T-helper 1 cell (primary cell): ENCODE data around the gene LIPK.
"Not testable (repeated sequence)": the region's sequence is repeated elsewhere in the genome, so short reads cannot be mapped to it uniquely, and the experiment has no call there.

Source experiments
- DNase-seq, 5 donors: peaks; one replicate each; pipeline ENCODE4 v3.0.0-alpha.2; 2012 to 2020
- total RNA-seq, 4 donors: gene quantifications; one replicate each; lab custom pipeline; 2026; lab: John Stamatoyannopoulos, UW

The LIPK gene, protein sequence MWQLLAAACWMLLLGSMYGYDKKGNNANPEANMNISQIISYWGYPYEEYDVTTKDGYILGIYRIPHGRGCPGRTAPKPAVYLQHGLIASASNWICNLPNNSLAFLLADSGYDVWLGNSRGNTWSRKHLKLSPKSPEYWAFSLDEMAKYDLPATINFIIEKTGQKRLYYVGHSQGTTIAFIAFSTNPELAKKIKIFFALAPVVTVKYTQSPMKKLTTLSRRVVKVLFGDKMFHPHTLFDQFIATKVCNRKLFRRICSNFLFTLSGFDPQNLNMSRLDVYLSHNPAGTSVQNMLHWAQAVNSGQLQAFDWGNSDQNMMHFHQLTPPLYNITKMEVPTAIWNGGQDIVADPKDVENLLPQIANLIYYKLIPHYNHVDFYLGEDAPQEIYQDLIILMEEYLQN
- total RNA-seq, result 0 reads per million in 4 donors

DNA sequence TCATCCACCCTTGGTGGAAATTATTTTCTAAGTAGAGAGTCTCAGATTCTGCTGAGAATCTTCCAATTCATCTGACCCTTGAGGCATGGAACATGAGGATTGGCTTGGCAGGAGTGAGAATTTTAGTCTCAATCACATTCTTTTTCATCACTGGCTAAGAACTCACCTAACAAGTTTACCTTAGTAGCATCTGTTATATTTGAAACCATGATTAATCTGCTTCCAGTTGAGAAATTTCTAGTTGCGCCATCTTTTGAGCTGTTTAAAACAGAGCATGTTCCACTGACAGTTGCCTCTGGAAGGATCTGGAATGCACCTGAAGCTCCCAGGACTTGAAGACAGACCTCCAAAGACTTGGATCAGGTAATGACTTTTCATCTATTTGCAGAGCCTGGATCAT lies at the start of gene LIPK:
LIPK (plus strand) TSS at position 292 of the 400 bp plus-strand sequence. CDS start 18,295 bp downstream, outside the sequence.
- DNase-seq, result no peak

DNA sequence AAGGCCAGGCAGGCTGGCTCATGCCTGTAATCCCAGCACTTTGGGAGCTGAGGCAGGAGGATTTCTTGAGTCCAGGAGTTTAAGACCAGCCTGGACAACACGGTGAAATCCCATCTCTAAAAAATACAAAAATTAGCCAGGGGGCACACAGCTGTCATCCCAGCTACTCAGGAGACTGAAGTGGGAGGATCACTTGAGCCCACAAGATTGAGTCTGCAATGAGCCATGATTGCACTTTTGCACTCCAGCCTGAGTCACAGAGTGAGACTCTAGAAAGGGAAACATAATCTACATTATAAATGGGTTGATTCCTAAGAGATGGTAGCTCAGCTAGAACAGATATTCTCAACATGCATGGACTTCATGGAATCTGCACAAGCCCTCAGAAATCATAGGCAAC lies 48.1 kb upstream of the LIPK start:
- DNase-seq, result no peak

DNA sequence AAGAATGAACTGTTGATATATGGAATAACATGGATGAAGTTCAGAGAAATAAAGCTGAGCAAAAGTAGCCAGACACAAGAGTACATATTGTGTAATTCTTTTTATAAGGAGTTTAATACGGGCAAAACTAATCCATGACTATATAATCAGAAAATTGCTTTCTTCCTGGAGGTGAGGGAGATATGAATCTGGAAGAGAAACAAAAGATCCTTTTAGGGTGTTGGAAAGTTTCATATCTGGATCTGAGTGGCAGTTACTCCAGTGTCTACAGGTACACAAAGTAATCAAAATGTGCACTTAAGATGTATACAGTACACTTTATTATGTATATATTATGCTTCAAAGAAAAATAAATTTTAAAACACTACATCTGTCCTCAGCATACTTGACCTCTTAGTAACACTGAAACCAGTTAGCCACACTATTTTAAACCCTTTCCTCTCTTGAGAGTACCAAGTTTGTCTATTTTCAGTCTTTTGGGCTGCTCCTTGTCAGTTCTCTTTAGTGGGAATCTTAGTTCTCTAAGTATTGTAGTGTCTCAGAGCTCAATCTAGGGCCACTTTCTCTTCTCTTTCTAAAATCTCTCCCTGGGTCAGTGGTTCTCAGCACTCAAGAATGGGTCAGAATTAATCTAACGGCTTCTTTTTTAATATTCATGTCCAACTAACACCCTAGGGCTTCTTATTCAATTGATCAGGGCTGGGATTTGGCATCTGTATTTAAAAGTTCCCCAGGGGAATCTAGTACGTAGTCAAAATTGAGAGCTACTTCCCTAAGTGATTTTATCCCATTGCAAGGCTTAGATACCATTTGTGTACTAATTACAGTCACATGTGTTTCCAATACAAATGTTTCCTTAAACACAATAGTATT lies 46.1 kb upstream of the LIPK start:
- DNase-seq, result no peak

DNA sequence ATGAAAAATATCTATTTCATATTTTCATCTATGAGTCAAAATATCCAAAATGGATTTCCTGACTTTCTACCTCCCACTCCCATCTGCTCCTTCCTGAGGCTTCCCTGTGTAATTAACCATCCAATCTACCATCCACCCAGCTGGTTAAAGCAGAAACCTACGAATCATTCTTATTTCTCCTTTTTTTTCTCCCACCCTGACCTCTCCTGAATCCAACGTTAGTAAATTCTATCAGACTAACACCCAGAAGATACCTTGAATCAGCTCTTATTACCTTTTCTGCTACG lies 45.5 kb upstream of the LIPK start:
- DNase-seq, result no peak

DNA sequence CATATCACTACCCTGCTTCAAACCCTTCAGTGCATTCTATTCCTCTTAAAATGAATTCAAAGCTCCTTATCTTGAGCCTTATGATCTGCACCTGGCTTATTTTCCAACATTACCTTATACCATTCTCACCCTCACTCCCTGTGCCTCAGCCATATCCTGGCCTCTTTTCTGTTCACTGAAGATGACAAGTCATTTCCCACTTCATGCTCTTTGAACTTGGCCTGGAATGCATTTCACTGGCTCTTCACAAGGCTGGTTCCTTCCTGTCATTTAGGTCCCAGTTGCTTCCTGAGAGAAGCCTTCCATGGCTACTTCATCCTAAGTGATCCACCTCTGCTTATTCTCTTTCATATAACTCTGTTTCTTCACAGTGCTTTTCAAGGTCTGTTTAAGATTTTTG lies 45.0 kb upstream of the LIPK start:
- DNase-seq, result no peak

DNA sequence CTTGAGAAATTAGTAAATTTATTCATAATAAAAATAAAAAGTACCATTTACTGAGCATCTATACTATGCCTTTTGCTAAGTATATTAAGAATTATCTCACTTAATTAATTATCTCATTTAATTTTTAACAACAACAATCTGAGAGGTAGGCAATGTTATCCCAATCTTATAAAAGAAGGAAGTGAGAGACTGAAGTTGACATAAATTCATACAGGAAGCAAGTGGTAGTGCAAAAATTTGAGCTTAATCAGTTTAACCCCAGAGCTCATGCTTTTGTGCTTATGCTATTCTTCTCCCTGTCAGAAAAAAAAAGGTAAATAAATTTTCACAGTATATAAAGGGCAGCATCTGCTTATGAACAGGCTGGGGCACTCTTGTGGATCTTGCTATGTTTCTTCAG lies 44.5 kb upstream of the LIPK start:
- DNase-seq, result no peak

DNA sequence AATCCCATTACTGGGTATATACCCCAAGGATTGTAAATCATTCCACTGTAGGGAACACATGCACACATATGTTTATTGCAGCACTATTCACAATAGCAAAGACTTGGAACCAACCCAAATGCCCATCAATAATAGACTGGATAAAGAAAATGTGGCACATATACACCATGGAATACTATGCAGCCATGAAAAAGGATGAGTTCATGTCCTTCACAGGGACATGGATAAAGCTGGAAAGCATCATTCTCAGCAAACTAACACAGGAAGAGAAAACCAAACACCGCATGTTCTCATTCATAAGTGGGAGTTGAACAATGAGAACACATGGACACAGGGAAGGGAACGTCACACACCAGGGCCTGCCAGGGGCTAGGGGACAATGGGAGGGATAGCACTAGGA lies 42.9 kb upstream of the LIPK start:
- DNase-seq, result not testable (repeated sequence)

DNA sequence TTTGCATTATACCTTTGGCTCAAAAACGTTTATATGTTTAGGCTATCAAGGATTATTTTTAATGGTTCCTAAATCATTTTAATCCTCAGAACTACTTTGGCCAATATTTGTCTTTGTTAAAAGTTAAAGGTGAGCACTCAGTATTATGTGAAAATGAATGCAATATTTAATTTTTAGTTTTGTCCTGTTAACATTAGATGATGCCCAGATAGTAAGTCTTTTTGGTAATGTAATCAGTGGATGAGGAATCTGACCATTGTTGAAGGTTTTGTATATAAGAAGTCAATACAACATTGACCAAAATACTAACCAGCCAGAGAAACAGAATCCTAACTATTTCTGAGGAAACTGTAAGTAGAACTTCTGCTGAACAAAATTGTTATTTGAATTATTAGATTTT lies 41.9 kb upstream of the LIPK start, which contains the start of gene LIPF:
LIPF (plus strand) TSS at position 301 of the 400 bp plus-strand sequence. CDS start 2,856 bp downstream, outside the sequence.
- no peak for DNase-seq

DNA sequence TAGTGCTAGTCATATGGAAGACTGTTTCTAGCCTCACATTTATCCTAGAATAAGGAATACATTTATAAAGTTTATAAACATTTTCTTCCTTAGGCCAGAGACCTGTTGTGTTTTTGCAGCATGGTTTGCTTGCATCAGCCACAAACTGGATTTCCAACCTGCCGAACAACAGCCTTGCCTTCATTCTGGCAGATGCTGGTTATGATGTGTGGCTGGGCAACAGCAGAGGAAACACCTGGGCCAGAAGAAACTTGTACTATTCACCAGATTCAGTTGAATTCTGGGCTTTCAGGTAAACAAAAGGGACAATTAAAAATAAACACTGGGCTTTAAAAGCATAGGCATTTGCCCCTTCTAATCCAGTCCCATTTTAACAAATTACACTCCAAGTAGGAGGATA lies 37.6 kb upstream of the LIPK start:
- DNase-seq, result no peak

DNA sequence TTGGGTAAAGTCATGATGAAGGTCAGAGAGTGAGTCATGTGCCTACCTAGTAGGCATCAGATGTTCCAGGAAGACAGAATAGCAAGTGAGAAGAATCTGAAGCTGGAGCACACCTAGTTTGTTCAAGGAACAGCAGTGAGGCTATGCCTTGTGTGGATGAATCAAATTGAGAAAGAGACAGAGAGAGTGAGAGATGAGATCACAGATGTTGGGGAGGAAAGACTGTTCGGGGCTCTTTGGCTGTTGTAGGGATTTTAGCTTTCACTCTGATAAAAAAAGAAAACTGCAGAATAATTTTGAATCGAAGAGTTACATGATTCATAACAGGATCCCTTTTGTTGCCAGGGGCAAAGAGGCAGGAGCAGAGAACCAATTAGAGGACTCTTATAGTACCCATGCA lies 35.6 kb upstream of the LIPK start:
- peak in 1 of 5 donors; percentile 62 for DNase-seq

DNA sequence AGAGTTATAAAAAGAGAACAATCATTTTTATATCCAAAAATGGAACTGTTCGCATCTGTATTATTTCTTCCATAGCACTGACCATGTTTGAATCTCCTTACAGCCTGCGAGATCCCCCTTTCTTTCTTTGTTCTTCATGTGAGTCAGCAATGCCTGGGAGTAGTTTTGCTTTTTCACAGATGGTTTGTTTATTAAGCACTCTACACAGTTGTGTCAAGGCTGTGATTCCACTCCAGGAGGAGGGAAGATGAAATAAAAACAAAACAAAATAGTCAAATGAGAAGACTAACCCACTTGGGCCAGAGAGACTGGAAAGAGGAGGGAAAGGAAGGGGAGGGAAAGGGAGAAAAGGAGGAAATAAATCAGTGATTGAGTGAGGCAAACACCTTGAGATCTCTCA lies 34.0 kb upstream of the LIPK start:
- DNase-seq, result no peak

DNA sequence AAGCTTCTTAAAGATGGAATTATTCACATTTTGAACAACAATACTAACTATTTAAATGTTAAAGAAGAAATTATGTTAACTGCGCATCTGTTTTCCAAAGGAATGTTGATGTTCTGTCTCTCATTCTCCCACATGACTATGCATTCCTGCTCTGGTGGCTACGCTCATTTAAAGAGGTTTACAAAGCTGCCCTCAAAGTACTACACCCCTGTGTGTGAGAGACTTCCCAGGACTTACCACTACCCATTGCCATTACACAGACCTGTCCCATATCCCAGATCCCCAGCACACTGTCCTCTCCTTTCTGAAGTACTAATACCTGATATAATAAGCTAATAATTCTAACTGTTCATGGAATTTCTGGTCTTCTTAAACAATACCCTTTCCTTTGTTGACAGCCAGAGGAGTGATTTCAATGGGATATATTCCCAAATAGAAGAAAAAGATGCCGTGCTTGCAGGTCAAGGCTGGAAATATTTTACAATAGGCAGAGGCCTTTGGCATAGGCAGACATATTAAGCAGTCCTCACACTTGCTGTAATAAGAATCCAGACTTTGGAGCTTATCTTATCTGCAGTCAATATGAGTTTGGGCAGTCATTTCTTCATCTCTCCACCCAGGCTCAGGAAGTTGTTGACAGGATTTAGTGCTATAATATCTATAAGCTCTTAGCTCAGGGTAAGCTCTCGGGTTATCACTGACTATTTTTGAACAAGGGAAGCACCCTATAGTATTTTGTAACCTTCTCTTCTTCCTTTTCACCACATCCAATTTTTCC lies 29.6 kb upstream of the LIPK start:
- DNase-seq, result no peak

DNA sequence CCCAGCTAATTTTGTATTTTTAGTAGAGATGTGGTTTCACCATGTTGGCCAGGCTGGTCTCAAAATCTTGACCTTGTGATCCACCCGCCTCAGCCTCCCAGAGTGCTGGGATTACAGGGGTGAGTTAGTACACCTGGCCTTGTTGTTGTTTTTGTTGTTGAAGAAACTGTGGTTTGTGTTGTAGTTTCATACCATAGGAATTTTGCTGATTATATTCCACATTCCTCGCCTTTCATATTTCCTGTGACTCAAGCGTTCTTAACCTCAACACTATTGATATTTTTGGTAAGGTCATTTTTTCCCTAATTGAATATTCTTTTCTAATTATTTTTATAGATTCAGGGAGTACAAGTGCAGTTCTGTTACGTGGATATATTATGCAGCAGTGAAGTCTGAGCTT lies 25.1 kb upstream of the LIPK start:
- DNase-seq, result no peak

DNA sequence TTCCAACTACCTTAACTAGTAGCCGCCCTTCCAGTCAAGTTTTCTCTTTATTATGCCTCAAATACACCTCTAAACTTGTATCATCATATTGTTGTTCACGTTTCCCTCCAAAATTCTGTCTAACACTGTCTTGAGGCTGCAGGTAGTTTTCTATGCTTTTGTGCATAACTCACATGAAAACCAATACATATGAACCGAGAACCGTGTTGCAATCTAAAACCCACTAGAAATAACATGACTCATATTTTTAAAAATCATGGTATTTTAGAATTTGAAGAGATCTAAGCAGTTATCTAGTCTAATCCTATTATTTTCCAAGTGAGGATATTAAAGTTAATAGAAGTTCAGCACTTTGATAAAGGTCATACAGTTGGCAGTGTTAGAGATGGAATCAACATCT lies 23.6 kb upstream of the LIPK start:
- no peak for DNase-seq

DNA sequence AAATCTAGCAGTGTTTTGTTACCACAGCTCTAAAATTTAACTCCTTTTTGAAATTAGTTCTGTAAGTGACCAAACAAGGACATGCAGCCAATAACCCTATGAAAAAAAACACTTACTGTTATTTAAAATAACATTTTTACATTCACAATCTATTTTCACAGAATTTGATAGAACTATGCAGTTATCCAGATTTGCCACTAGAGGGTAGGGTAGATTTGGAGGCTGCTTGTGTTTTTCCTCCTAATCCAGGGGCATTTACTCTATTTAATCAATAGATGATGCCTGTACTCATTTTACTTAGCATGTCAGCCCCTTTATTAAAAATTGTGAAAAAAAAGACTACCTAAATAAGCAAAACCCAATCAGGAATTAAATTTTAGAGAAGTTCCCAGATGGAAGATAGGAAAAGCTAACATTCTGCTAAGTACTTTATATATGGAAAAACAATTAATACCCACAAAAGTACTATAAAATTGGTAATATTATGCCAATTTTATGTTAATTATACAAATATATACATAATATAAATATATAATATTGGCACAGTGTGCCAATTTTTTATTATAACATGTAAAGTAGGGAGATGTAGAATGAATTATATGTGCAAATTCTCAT lies 18.1 kb upstream of the LIPK start:
- peak in 1 of 5 donors; percentile 6 for DNase-seq

DNA sequence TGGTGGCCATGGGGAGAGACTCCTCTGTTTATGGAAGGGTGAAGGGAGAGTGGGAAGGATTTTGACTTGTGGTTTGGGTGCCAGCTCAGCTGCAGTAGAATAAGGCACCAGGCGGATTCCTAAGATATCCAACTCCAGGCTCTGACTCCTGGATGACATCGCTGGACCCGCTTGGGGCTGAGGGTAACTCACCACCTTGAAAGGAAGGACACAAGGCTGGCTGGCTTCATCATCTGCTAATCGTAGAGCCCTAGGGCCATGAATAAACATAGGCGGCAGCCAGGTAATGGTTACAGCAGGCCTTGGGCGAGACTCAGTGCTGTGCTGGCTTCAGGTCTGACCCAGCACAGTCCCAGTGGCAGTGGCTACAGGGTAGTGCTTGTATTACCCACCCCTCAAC lies 16.7 kb upstream of the LIPK start:
- no peak for DNase-seq

DNA sequence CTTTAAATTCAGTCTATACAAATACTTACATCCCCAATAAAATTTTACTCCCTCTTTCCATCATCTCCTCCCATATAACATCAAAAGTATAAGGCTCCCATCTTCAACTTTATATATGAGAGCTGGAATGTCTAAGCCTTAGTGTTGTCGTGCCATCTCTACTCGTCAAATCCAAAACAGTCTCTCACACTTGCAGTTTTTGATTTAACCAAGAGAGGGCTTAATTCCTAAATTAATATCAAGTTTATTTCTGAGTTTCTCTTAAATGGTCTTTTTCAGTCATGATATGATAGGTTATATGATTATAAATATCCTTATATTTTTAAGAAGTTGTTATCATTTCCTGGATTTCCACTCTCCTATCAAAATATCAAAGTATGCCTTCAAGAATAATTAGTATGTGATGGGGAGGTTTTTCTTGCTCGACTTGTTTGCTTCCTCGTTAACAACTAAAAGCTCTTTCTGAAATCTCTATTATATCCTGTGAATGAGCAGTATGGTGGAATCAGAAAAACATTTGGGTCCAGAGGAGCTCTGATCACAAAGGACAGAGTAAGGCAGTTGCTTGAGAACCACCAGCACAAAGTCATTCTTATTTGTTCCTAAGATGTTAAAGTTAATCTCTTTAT lies 12.5 kb upstream of the LIPK start:
- no peak for DNase-seq

DNA sequence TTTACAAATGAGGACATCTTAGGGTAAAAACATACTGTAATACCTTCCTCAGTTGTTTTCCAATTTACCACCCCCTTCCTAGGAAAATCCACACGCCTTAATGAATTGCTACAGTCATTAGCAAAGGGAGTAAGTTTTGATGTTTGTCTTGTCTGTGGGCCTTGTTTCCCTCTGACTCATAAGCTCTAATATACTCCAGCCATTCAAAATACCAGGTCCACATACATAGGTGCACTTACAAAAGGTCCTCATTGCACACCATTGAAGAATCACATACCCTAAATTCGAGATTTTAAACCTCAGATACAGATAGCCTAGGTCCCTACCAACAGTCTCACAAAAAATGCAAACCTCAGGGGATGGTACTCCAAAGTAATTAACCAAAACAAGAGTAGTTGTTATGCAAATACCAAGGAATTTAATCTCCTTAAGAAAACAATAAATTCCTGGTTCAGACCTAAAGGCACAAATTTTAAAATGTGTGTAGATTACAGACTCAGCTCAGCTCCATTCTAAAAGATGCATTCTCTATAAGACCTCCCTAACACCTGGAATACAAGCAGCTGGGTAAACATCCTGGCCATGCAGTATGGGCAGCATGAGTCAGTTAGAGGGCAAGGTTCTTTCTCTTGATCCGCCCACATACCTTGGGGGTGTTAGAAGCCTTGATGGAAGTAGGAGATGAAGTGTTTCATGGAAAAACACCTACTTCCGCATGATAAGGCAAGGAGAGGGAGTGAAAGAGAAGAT lies 3.0 kb upstream of the LIPK start:
- no peak for DNase-seq

DNA sequence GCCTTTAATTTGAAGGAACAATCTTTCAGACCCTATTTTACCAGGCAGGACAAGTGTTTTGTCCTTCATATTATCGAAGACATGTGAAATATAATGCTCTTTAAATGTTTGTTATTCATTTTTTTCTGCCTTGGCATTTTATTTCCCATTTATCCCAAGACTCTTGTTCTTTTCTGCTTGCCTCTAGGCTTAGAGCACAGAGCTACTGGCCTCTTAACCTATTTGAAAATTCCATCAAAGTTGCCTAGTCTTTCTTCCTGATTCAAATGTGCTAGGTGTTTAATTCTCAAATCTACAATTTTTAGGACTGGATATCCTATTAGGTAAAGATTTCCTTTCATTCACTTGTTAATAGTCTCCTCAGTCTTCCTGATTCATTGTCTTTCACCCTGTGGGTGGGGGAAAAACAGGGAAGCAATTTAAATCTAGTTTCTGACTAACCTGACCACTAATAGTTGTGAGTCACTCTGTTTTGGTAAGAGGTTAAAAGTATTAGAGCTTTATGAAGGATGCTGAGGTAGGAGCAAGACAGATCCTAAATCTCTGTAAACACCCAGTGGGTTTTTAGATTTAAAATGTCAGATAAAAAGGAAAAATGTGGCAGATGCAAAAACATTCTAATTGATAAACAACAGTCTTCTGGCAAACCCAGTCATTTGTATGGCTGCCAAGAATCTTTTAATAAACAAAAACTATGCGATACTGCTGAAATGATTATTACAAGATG lies 1.5 kb downstream of the LIPK start:
- DNase-seq, result no peak

DNA sequence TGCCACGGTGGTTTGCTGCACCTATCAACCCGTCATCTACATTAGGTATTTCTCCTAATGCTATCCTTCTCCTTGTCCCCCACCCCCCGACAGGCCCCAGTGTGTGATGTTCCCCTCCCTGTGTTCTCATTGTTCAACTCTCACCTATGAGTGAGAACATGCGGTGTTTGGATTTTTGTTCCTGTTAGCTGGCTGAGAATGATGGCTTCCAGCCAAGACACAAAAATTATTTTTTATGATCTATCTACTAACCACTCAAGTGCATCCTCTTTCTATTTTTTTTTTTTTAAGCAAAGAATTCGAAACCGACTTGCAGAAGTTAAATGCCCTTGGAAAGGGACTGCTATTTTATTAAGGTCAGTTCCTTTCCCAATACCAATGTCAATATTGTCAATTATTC lies 3.3 kb downstream of the LIPK start:
- not testable (repeated sequence) for DNase-seq

DNA sequence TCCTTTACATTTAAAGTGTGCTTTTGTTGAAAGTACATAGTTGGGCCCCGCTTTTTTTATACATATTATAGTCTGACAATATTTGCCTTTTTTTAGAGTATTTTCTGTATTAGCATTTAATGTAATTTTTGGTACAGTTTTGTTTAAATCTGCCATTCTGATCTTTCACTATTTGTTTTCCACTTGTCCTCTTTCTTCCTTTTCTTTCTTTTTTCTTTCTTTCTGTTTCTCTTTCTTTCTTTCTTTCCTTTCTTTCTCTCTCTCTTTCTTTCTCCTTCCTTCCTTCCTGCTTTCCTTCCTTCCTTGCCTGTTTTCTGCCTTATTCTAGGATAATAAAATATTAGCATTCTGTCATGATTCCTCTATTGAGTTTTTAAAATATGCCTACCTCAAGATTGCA lies 9.5 kb downstream of the LIPK start:
- DNase-seq, result no peak
